Astrocyte of the spinal cord (primary cell): Measurements from ENCODE around the gene SGPL1.

Source experiments
- DNase-seq: peaks from one replicate; pipeline ENCODE4 v3.0.0; 2011; ENCODE audit warnings: low read depth, low spot score
- H3K4me3 ChIP-seq: 2 replicates; pipeline ENCODE4 v1.5.1; 2011; ENCODE audit warnings: low read depth, mild to moderate bottlenecking, low read length, moderate library complexity
- CTCF ChIP-seq: IDR thresholded peaks from 2 replicates; pipeline ENCODE4 v1.5.1; 2012; ENCODE audit warnings: low read depth, mild to moderate bottlenecking, low read length, inconsistent platforms
- in situ Hi-C: cut with HindIII; loops from 2 replicates; pipeline ENCODE4 v1.10.0; 2017; ENCODE audit warnings: low sequenced_read_pairs

SGPL1 gene

GRCh38 chr10:70820976-70821750 is 5.4 kb downstream of the SGPL1 start:
- DNase-seq, result no peak
- H3K4me3 ChIP-seq, result no peak overlapping the region
- in situ Hi-C loops, result no loop called here
- TF ChIP-seq CTCF, result no peak

DNA sequence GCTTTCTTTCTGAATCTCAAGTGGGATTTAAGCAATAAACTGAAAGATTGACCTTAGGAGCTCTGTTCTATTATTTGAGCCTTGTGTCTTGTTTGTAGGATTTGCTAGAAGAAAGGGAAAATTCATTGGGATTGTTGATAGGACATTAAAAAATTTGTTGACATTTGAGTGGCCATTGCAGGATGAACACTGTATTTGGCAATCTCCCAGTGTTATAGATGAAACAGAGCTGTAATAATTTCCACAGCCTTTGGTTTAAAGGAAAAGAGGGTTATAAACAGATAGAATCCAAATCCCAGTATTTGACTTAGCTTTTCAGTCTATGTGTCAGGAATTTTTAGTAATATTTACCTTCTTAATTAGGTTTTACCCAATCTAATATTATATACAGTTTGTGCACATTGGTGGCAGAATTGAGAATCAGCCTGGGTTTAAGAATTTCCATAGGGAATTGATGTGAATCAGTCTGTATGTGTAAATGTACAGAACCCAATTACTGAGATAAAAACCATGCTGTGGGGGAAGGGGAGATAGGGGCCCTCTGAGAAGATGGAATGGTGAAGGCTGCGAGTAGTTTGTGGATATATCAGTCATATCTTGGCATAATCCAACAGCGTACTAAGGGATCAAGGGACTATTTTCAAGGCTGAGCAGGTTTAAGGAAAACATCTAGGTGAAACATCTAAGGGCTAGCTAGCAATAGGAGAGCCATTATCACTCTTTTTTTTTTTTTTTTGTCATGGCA is 6.5 kb downstream of the SGPL1 start:
- DNase-seq, result no peak
- in situ Hi-C loops, result no loop called here
- TF ChIP-seq CTCF, result no peak
- no peak overlapping the region for H3K4me3 ChIP-seq

- in situ Hi-C loops, result no loop called here
- H3K4me3 ChIP-seq, result no peak overlapping the region
- no peak for TF ChIP-seq CTCF
- DNase-seq, result no peak
Observed at GRCh38 chr10:70827086-70827757, 11.5 kb downstream of the SGPL1 start.

DNA sequence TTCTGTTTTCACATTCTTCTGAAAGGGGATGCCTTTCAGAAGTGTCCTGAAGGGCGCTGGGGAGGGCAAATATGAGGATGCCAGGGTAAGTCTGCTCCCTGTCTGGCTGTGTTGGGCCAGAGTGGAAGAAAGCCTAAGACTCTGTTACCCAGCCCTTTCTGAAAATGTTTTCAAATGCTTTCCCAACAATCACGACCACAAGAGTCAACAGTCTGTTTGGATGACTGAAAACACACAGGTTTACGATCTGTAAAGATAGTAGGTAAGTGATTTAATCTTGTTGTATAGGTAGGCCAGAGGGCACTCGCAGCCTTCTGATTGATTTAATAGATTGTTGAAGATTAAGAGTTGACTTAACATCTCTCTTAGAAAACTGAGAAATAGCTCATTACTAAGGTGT is 13.2 kb downstream of the SGPL1 start:
- DNase-seq, result no peak
- in situ Hi-C loops, result no loop called here
- no peak for TF ChIP-seq CTCF
- no peak overlapping the region for H3K4me3 ChIP-seq

GRCh38 chr10:70829543-70829942 is 13.8 kb downstream of the SGPL1 start:
- no peak for TF ChIP-seq CTCF
- no peak overlapping the region for H3K4me3 ChIP-seq
- in situ Hi-C loops, result no loop called here
- DNase-seq, result no peak

- no peak for DNase-seq
- in situ Hi-C loops, result no loop called here
- no peak overlapping the region for H3K4me3 ChIP-seq
- TF ChIP-seq CTCF, result no peak
Observed at GRCh38 chr10:70830164-70830563, 14.4 kb downstream of the SGPL1 start.
